WTC11 (cell line): ENCODE measurements around the gene TANGO6.

Experiments
- CREB1 ChIP-seq: sonication (generic); formaldehyde crosslinking; IDR thresholded peaks from 2 replicates; pipeline ENCODE4 v1.8.0; 2023; ENCODE audit warnings: mild to moderate bottlenecking, missing genetic modification reagents
- ELF4 ChIP-seq: sonication (generic); formaldehyde crosslinking; IDR thresholded peaks from 2 replicates; pipeline ENCODE4 v1.8.1; 2022; ENCODE audit warnings: low read depth, mild to moderate bottlenecking, moderate library complexity, missing genetic modification reagents
- JUN ChIP-seq: sonication (generic); formaldehyde crosslinking; IDR thresholded peaks from 2 replicates; pipeline ENCODE4 v1.8.0; 2023; ENCODE audit warnings: mild to moderate bottlenecking, missing genetic modification reagents
- NR1H2 ChIP-seq: sonication (generic); formaldehyde crosslinking; IDR thresholded peaks from 2 replicates; pipeline ENCODE4 v1.9.0; 2021; ENCODE audit warnings: mild to moderate bottlenecking, moderate library complexity, missing genetic modification reagents
- SMAD3 ChIP-seq: sonication (generic); formaldehyde crosslinking; IDR thresholded peaks from 2 replicates; pipeline ENCODE4 v1.8.0; 2022; ENCODE audit warnings: missing genetic modification reagents, mild to moderate bottlenecking, borderline replicate concordance
- ZNF121 ChIP-seq: sonication (generic); formaldehyde crosslinking; IDR thresholded peaks from 2 replicates; pipeline ENCODE4 v1.8.0; 2023; ENCODE audit warnings: missing genetic modification reagents
- TF ChIP-seq, protein P1 (sequence below): sonication (generic); formaldehyde crosslinking; IDR thresholded peaks from 2 replicates; pipeline ENCODE4 v1.8.1; 2023; ENCODE audit warnings: mild to moderate bottlenecking, missing genetic modification reagents, borderline replicate concordance
- TF ChIP-seq, protein P2 (sequence below): fragments of 200-600 bp; IDR thresholded peaks from 2 replicates; pipeline ENCODE4 v1.8.0; 2022; ENCODE audit warnings: antibody characterized with exemption
- TF ChIP-seq, protein P3 (sequence below): sonication (generic); formaldehyde crosslinking; IDR thresholded peaks from 2 replicates; pipeline ENCODE4 v1.8.1; 2023; ENCODE audit warnings: mild to moderate bottlenecking, missing genetic modification reagents
- TF ChIP-seq, protein P4 (sequence below): fragments of 250-450 bp; sonication (Bioruptor Pico); IDR thresholded peaks from 2 replicates; pipeline ENCODE4 v2.1.2; 2022; ENCODE audit warnings: mild to moderate bottlenecking, moderate library complexity
- TF ChIP-seq, protein P5 (sequence below): sonication (generic); formaldehyde crosslinking; IDR thresholded peaks from 2 replicates; pipeline ENCODE4 v1.8.0; 2022; ENCODE audit warnings: mild to moderate bottlenecking, missing genetic modification reagents
- TF ChIP-seq, protein P6 (sequence below): sonication (generic); formaldehyde crosslinking; IDR thresholded peaks from 2 replicates; pipeline ENCODE4 v1.8.0; 2022; ENCODE audit warnings: mild to moderate bottlenecking, missing genetic modification reagents

DNA sequence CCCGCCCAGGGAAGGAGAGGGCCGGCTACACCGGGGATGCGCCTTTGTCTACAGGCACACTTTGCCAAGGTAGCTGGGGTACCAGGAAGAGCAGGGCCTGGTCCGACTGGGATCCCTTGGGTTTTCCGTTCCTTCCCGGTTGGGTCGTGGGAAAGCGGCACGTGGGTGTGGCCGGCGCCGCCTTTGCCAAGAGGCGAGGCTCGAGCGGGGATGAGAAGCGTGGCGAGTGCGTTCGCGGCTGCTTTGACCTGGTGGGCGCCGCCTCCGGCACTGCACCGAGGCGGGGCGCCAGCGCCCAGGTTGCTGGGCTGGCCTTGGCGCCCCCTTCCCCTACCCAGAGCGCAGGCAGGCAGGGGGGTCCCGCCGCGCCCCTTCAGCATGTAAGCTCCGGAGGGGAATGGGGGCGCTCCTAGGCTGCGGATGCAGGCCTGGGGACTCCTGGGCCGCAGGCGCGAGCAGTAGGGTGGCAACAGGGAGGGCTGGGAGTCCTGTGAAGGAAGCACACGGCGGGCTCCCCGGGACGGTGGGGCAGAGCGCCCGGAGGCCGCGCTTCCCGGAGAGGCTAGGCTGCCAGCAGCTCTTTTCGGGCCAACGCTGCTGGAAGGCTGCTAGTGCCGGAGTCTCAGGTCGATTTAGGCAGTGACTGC is 264.1 kb downstream of the TANGO6 start:
- TF ChIP-seq, protein P1, sequence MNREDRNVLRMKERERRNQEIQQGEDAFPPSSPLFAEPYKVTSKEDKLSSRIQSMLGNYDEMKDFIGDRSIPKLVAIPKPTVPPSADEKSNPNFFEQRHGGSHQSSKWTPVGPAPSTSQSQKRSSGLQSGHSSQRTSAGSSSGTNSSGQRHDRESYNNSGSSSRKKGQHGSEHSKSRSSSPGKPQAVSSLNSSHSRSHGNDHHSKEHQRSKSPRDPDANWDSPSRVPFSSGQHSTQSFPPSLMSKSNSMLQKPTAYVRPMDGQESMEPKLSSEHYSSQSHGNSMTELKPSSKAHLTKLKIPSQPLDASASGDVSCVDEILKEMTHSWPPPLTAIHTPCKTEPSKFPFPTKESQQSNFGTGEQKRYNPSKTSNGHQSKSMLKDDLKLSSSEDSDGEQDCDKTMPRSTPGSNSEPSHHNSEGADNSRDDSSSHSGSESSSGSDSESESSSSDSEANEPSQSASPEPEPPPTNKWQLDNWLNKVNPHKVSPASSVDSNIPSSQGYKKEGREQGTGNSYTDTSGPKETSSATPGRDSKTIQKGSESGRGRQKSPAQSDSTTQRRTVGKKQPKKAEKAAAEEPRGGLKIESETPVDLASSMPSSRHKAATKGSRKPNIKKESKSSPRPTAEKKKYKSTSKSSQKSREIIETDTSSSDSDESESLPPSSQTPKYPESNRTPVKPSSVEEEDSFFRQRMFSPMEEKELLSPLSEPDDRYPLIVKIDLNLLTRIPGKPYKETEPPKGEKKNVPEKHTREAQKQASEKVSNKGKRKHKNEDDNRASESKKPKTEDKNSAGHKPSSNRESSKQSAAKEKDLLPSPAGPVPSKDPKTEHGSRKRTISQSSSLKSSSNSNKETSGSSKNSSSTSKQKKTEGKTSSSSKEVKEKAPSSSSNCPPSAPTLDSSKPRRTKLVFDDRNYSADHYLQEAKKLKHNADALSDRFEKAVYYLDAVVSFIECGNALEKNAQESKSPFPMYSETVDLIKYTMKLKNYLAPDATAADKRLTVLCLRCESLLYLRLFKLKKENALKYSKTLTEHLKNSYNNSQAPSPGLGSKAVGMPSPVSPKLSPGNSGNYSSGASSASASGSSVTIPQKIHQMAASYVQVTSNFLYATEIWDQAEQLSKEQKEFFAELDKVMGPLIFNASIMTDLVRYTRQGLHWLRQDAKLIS (CRISPR knock-in tag): no peak
- no peak for TF ChIP-seq ELF4 (CRISPR knock-in tag)
- TF ChIP-seq NR1H2 (CRISPR knock-in tag): no peak
- TF ChIP-seq CREB1 (CRISPR knock-in tag): no peak
- TF ChIP-seq, protein P2, sequence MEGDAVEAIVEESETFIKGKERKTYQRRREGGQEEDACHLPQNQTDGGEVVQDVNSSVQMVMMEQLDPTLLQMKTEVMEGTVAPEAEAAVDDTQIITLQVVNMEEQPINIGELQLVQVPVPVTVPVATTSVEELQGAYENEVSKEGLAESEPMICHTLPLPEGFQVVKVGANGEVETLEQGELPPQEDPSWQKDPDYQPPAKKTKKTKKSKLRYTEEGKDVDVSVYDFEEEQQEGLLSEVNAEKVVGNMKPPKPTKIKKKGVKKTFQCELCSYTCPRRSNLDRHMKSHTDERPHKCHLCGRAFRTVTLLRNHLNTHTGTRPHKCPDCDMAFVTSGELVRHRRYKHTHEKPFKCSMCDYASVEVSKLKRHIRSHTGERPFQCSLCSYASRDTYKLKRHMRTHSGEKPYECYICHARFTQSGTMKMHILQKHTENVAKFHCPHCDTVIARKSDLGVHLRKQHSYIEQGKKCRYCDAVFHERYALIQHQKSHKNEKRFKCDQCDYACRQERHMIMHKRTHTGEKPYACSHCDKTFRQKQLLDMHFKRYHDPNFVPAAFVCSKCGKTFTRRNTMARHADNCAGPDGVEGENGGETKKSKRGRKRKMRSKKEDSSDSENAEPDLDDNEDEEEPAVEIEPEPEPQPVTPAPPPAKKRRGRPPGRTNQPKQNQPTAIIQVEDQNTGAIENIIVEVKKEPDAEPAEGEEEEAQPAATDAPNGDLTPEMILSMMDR: no peak
- TF ChIP-seq ZNF121: no peak
- TF ChIP-seq, protein P3, sequence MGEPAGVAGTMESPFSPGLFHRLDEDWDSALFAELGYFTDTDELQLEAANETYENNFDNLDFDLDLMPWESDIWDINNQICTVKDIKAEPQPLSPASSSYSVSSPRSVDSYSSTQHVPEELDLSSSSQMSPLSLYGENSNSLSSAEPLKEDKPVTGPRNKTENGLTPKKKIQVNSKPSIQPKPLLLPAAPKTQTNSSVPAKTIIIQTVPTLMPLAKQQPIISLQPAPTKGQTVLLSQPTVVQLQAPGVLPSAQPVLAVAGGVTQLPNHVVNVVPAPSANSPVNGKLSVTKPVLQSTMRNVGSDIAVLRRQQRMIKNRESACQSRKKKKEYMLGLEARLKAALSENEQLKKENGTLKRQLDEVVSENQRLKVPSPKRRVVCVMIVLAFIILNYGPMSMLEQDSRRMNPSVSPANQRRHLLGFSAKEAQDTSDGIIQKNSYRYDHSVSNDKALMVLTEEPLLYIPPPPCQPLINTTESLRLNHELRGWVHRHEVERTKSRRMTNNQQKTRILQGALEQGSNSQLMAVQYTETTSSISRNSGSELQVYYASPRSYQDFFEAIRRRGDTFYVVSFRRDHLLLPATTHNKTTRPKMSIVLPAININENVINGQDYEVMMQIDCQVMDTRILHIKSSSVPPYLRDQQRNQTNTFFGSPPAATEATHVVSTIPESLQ (CRISPR knock-in tag): no peak
- TF ChIP-seq, protein P4, sequence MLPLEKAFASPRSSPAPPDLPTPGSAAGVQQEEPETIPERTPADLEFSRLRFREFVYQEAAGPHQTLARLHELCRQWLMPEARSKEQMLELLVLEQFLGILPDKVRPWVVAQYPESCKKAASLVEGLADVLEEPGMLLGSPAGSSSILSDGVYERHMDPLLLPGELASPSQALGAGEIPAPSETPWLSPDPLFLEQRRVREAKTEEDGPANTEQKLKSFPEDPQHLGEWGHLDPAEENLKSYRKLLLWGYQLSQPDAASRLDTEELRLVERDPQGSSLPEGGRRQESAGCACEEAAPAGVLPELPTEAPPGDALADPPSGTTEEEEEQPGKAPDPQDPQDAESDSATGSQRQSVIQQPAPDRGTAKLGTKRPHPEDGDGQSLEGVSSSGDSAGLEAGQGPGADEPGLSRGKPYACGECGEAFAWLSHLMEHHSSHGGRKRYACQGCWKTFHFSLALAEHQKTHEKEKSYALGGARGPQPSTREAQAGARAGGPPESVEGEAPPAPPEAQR (CRISPR knock-in tag): no peak
- TF ChIP-seq JUN (CRISPR knock-in tag): no peak
- TF ChIP-seq, protein P5, sequence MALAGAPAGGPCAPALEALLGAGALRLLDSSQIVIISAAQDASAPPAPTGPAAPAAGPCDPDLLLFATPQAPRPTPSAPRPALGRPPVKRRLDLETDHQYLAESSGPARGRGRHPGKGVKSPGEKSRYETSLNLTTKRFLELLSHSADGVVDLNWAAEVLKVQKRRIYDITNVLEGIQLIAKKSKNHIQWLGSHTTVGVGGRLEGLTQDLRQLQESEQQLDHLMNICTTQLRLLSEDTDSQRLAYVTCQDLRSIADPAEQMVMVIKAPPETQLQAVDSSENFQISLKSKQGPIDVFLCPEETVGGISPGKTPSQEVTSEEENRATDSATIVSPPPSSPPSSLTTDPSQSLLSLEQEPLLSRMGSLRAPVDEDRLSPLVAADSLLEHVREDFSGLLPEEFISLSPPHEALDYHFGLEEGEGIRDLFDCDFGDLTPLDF: no peak
- no peak; the same call in 1 of the 2 replicates for TF ChIP-seq SMAD3 (CRISPR knock-in tag)
- TF ChIP-seq, protein P6, sequence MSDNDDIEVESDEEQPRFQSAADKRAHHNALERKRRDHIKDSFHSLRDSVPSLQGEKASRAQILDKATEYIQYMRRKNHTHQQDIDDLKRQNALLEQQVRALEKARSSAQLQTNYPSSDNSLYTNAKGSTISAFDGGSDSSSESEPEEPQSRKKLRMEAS (CRISPR knock-in tag): peak; percentile 71; the same call in 1 of the 2 replicates
